HG03039 (cell line): ENCODE measurements around the gene SLC4A1.

Experiments
- ATAC-seq: cut with Tn5 transposase; IDR thresholded peaks from one replicate; pipeline ENCODE4 v1.9.1; 2021; ENCODE audit warnings: mild to moderate bottlenecking, moderate library complexity; ENCODE audit not compliant: unreplicated experiment

The SLC4A1 gene

GRCh38 chr17:44221862-44222111 lies 46.1 kb downstream of the SLC4A1 start:
- ATAC-seq, result no peak

GRCh38 chr17:44221084-44221861 lies 46.7 kb downstream of the SLC4A1 start:
- no peak for ATAC-seq

- peak; percentile 3 for ATAC-seq
Measured at GRCh38 chr17:44220213-44221083, 47.5 kb downstream of the SLC4A1 start.

- ATAC-seq, result peak; percentile 11
Measured at GRCh38 chr17:44219616-44220212, 48.2 kb downstream of the SLC4A1 start, which contains the start of gene UBTF. Gene UBTF (minus strand): TSS chr17:44219675. CDS start chr17:44218229, 1,446 bp downstream.

GRCh38 chr17:44219108-44219615 lies 48.8 kb downstream of the SLC4A1 start:
- ATAC-seq, result peak; percentile 23

GRCh38 chr17:44218344-44219107 lies 49.4 kb downstream of the SLC4A1 start:
- peak; percentile 33 for ATAC-seq

- peak; percentile 0 for ATAC-seq
Measured at GRCh38 chr17:44217738-44218343, 50.1 kb downstream of the SLC4A1 start.

GRCh38 chr17:44216694-44217093 lies 51.2 kb downstream of the SLC4A1 start:
- ATAC-seq, result no peak

GRCh38 chr17:44216173-44216572 lies 51.8 kb downstream of the SLC4A1 start:
- ATAC-seq, result no peak

GRCh38 chr17:44214896-44215295 lies 53.0 kb downstream of the SLC4A1 start:
- no peak for ATAC-seq

- no peak for ATAC-seq
Measured at GRCh38 chr17:44214230-44214494, 53.8 kb downstream of the SLC4A1 start.

- no peak for ATAC-seq
Measured at GRCh38 chr17:44213403-44214229, 54.3 kb downstream of the SLC4A1 start.

- ATAC-seq, result no peak
Measured at GRCh38 chr17:44212507-44213402, 55.2 kb downstream of the SLC4A1 start.

GRCh38 chr17:44211281-44212265 lies 56.4 kb downstream of the SLC4A1 start:
- ATAC-seq, result no peak

GRCh38 chr17:44210342-44211192 lies 57.4 kb downstream of the SLC4A1 start:
- peak; percentile 76 for ATAC-seq

- no peak for ATAC-seq
Measured at GRCh38 chr17:44209786-44210341, 58.1 kb downstream of the SLC4A1 start.
